Gastroesophageal sphincter (tissue), 3 donors: ENCODE results near the gene GJA9.

Source experiments
- POLR2A ChIP-seq, 2 donors: fragments of 450-650 bp; IDR thresholded peaks; one replicate each; pipeline ENCODE4 v1.6.1; 2017; ENCODE audit warnings: antibody characterized with exemption in 2 of 2, mild to moderate bottlenecking in 2 of 2, moderate library complexity in 1 of 2
- POLR2AphosphoS5 ChIP-seq: sonication (generic); formaldehyde crosslinking; IDR thresholded peaks from one replicate; pipeline ENCODE4 v1.6.1; 2017; ENCODE audit warnings: antibody characterized with exemption
- TF ChIP-seq, protein P1 (sequence below), 4 experiments: fragments of 200-600 bp in 2 of 4; fragments of 450-650 bp in 2 of 4; sonication (generic) in 1 of 4; IDR thresholded peaks; one replicate each; pipeline ENCODE4 v1.5.1; 2017 to 2019; ENCODE audit warnings: antibody characterized with exemption in 4 of 4, mild to moderate bottlenecking in 2 of 4, moderate library complexity in 2 of 4

DNA sequence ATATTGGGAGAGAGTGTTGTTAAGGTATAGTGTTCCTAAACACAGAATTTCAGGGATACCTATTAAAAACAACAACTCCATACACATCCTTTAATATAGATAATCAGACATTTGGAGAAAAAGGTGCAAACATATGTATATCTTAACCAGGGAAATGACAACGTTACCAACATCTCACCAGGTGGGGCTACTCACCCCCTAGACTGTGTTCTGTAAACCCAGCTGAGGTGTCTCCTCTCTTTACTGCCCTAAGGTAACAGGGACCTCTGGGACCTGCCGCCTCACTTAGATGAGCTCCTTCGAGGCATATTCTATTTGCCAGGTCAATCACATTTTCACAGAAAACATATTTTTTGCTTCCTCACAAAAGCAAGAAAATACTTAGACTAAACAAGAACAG is 35.2 kb downstream of the GJA9 start:
- no peak for TF ChIP-seq POLR2A (IDR thresholded peaks at IDR 0.05)
- TF ChIP-seq, protein P1, sequence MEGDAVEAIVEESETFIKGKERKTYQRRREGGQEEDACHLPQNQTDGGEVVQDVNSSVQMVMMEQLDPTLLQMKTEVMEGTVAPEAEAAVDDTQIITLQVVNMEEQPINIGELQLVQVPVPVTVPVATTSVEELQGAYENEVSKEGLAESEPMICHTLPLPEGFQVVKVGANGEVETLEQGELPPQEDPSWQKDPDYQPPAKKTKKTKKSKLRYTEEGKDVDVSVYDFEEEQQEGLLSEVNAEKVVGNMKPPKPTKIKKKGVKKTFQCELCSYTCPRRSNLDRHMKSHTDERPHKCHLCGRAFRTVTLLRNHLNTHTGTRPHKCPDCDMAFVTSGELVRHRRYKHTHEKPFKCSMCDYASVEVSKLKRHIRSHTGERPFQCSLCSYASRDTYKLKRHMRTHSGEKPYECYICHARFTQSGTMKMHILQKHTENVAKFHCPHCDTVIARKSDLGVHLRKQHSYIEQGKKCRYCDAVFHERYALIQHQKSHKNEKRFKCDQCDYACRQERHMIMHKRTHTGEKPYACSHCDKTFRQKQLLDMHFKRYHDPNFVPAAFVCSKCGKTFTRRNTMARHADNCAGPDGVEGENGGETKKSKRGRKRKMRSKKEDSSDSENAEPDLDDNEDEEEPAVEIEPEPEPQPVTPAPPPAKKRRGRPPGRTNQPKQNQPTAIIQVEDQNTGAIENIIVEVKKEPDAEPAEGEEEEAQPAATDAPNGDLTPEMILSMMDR (IDR thresholded peaks at IDR 0.05) = no peak
- no peak for TF ChIP-seq POLR2AphosphoS5
